MCF 10A (cell line): ENCODE data around the gene PLEKHA1. TPM values are rescaled to one million over a fixed set of nuclear protein-coding genes. Genes with fewer than 3 reads are reported as not detected.

ENCODE experiments used
- BruUV-seq: library from RNA; stranded (reverse); fragments of 400-500 nt; replicated peaks from 2 replicates; lab custom pipeline; 2021; lab: Mats Ljungman, UMichigan
- CTCF ChIA-PET: fragments of 300-600 bp; sonication (Branson Sonifier 250); formaldehyde crosslinking; extraction: SDS; loops from one replicate; lab custom pipeline; 2021; ENCODE audit warnings: antibody characterized with exemption, inconsistent platforms; lab: Yijun Ruan, JAX
- POLR2A ChIA-PET: fragments of 300-600, 350-650 bp; sonication (Branson Sonifier 250); formaldehyde crosslinking; extraction: SDS; loops from one replicate; lab custom pipeline; 2020; ENCODE audit warnings: antibody characterized with exemption, inconsistent platforms; lab: Yijun Ruan, JAX
- DNase-seq: peaks from one replicate; pipeline ENCODE4 v3.0.0-alpha.2; 2018; ENCODE audit not compliant: unreplicated experiment
- H3K27ac Mint-ChIP-seq: one replicate; pipeline ENCODE4 v1.8.0; 2022; ENCODE audit warnings: mild to moderate bottlenecking, low read depth, mixed read lengths; ENCODE audit not compliant: unreplicated experiment
- H3K27me3 Mint-ChIP-seq: one replicate; pipeline ENCODE4 v1.8.0; 2022; ENCODE audit warnings: mixed read lengths; ENCODE audit not compliant: insufficient read depth, unreplicated experiment
- H3K36me3 Mint-ChIP-seq: one replicate; pipeline ENCODE4 v1.8.0; 2022; ENCODE audit warnings: mild to moderate bottlenecking, moderate library complexity, mixed read lengths; ENCODE audit not compliant: insufficient read depth, unreplicated experiment
- H3K4me1 Mint-ChIP-seq: one replicate; pipeline ENCODE4 v1.8.0; 2022; ENCODE audit warnings: mixed read lengths; ENCODE audit not compliant: insufficient read depth, unreplicated experiment
- H3K4me3 Mint-ChIP-seq: one replicate; pipeline ENCODE4 v1.8.0; 2022; ENCODE audit warnings: mild to moderate bottlenecking, moderate library complexity, mixed read lengths; ENCODE audit not compliant: unreplicated experiment
- H3K9me3 Mint-ChIP-seq: one replicate; pipeline ENCODE4 v1.8.0; 2022; ENCODE audit warnings: mixed read lengths; ENCODE audit not compliant: unreplicated experiment
- CTCF ChIP-seq: fragments of 200-600 bp; IDR thresholded peaks from one replicate; pipeline ENCODE4 v1.8.0; 2022; ENCODE audit warnings: antibody characterized with exemption, mild to moderate bottlenecking; ENCODE audit not compliant: unreplicated experiment
- intact Hi-C: fragments of 100-400 bp; cut with micrococcal nuclease; formaldehyde crosslinking; loops from 2 replicates; pipeline ENCODE4 v1.14.1; 2022
- total RNA-seq: library from RNA; stranded (reverse); gene quantifications from 2 replicates; pipeline ENCODE4 v1.2.3, GENCODE V29; 2022

Gene PLEKHA1
- total RNA-seq, 1 experiment from 2014 or later, result 55.8 TPM

- Mint-ChIP-seq H3K27me3 (no peaks in the 10 kb centered on the region), H3K27ac (no peak overlapping the region), H3K36me3 (peaks cover 6% of the 10 kb centered on the region), H3K4me3 (no peak overlapping the region), H3K4me1 (peaks cover 13% of the 10 kb centered on the region), H3K9me3 (no peaks in the 10 kb centered on the region)
- peak; percentile 53 for DNase-seq
- ChIA-PET POLR2A (interaction anchor here (0.6 to 1.9 kb wide), 9 partner anchors 11 to 477 kb away, joined by 3 to 7 read pairs (median 3); no protein-coding TSS in a partner anchor), CTCF (interaction anchor here (0.6 to 1.3 kb wide), 7 partner anchors 12 to 150 kb away, joined by 3 to 5 read pairs (median 4); no protein-coding TSS in a partner anchor)
- BruUV-seq, result no TSS peak
- no peak for TF ChIP-seq CTCF
- intact Hi-C loops, result no loop called here
These were observed 72.3 kb downstream of the PLEKHA1 start for GRCh38 chr10:122446668-122447423.

GRCh38 chr10:122448600-122448999 is 74.1 kb downstream of the PLEKHA1 start:
- Mint-ChIP-seq H3K27me3 (no peaks in the 10 kb centered on the region), H3K36me3 (peaks cover 6% of the 10 kb centered on the region), H3K9me3 (no peaks in the 10 kb centered on the region), H3K4me1 (peaks cover 6% of the 10 kb centered on the region), H3K27ac (no peak overlapping the region), H3K4me3 (no peak overlapping the region)
- intact Hi-C loops, result no loop called here
- ChIA-PET POLR2A (no interaction called here), CTCF (interaction anchor here (0.6 to 1.2 kb wide), 5 partner anchors 9 to 150 kb away, joined by 3 to 4 read pairs (median 3); no protein-coding TSS in a partner anchor)
- DNase-seq, result no peak
- no peak for TF ChIP-seq CTCF
- no TSS peak for BruUV-seq

GRCh38 chr10:122449153-122449552 is 74.6 kb downstream of the PLEKHA1 start:
- intact Hi-C loops, result no loop called here
- no peak overlapping the region for H3K27ac Mint-ChIP-seq
- no peak for TF ChIP-seq CTCF
- CTCF ChIA-PET, result no interaction called here
- H3K4me1 Mint-ChIP-seq, result peaks cover 6% of the 10 kb centered on the region
- no TSS peak for BruUV-seq
- no peak for DNase-seq
- POLR2A ChIA-PET, result interaction anchor here (0.5 kb wide), 1 partner anchor 38 kb away, joined by 3 read pairs; no protein-coding TSS in a partner anchor
- H3K4me3 Mint-ChIP-seq, result no peak overlapping the region
- H3K36me3 Mint-ChIP-seq, result peaks cover 6% of the 10 kb centered on the region
- H3K27me3 Mint-ChIP-seq, result no peaks in the 10 kb centered on the region
- H3K9me3 Mint-ChIP-seq, result no peaks in the 10 kb centered on the region

- no peak for DNase-seq
- intact Hi-C loops, result no loop called here
- peaks cover 6% of the 10 kb centered on the region for H3K4me1 Mint-ChIP-seq
- H3K9me3 Mint-ChIP-seq, result no peaks in the 10 kb centered on the region
- CTCF ChIA-PET, result interaction anchor here (0.5 to 1.6 kb wide), 3 partner anchors 15 to 151 kb away, joined by 5 to 6 read pairs (median 5); no protein-coding TSS in a partner anchor
- TF ChIP-seq CTCF, result no peak
- H3K27ac Mint-ChIP-seq, result no peak overlapping the region
- H3K27me3 Mint-ChIP-seq, result no peaks in the 10 kb centered on the region
- H3K4me3 Mint-ChIP-seq, result no peak overlapping the region
- POLR2A ChIA-PET, result interaction anchor here (0.6 to 1.1 kb wide), 4 partner anchors 19 to 54 kb away, joined by 3 read pairs; no protein-coding TSS in a partner anchor
- no TSS peak for BruUV-seq
- peaks cover 6% of the 10 kb centered on the region for H3K36me3 Mint-ChIP-seq
These were observed 76.0 kb downstream of the PLEKHA1 start for GRCh38 chr10:122450353-122450990.
